ENCODE measurements around the gene NMRAL1. TPM values are rescaled to one million over a fixed set of nuclear protein-coding genes. Genes with fewer than 3 reads are reported as not detected.

Gene NMRAL1
- total RNA-seq, 5 donors from 2014 or later (not counting 1 experiment from before 2014, with no cell fraction given): 50.1 to 79.1 (median 62.1) TPM

- ChIA-PET CTCF (no interaction called here), POLR2A (no interaction called here)
- no peak overlapping the region for H3K27ac ChIP-seq (ENCODE audit: low read length)
- no peaks in the 10 kb centered on the region for H3K9me3 ChIP-seq
- peaks cover 7 to 16% of the 10 kb centered on the region in 2 experiments for H3K4me1 ChIP-seq (ENCODE audit: control insufficient read depth in 1 of 2, extremely low read depth in 1 of 2, insufficient read depth in 2 of 2, low read length in 2 of 2)
- H3K27me3 ChIP-seq (replicated peaks in 1 of 2; ENCODE audit: control insufficient read depth in 2 of 2, extremely low read depth in 1 of 2, insufficient read depth in 2 of 2, low read length in 1 of 2): no peaks in the 10 kb centered on the region
- peaks cover 8 to 12% (median 10%) of the 10 kb centered on the region in 3 donors for H3K4me1 Mint-ChIP-seq
- no peak overlapping the region for H3K4me3 Mint-ChIP-seq
- 94% methylated on average over 5 of the region's 8 CpGs for WGBS (ENCODE audit: insufficient coverage)
- no peaks in the 10 kb centered on the region for H3K9me3 Mint-ChIP-seq
- ATAC-seq (replicated peaks in 1 of 4): no peak
- H3K27me3 Mint-ChIP-seq: no peaks in the 10 kb centered on the region
- no peak overlapping the region for H3K4me3 ChIP-seq (ENCODE audit: control insufficient read depth in 1 of 2, extremely low read depth in 1 of 2, low read length in 1 of 2)
- no peaks in the 10 kb centered on the region for H3K36me3 Mint-ChIP-seq
- no peak overlapping the region for H3K27ac Mint-ChIP-seq
- no peaks in the 10 kb centered on the region for H3K36me3 ChIP-seq (ENCODE audit: control insufficient read depth in 2 of 2, extremely low read depth in 1 of 2, insufficient read depth in 1 of 2, low read length in 1 of 2)
- no peak for DNase-seq
These were observed 53.8 kb downstream of the NMRAL1 start for GRCh38 chr16:4420505-4421105.

- Mint-ChIP-seq H3K9me3 (no peaks in the 10 kb centered on the region), H3K4me1 (peaks cover 14 to 17% (median 16%) of the 10 kb centered on the region in 3 donors), H3K27ac (no peak overlapping the region), H3K36me3 (no peaks in the 10 kb centered on the region), H3K4me3 (no peak overlapping the region), H3K27me3 (no peaks in the 10 kb centered on the region)
- H3K4me3 ChIP-seq (ENCODE audit: control insufficient read depth in 1 of 2, extremely low read depth in 1 of 2, low read length in 1 of 2): no peak overlapping the region
- peaks cover 6 to 21% of the 10 kb centered on the region in 2 experiments for H3K4me1 ChIP-seq (ENCODE audit: control insufficient read depth in 1 of 2, extremely low read depth in 1 of 2, insufficient read depth in 2 of 2, low read length in 2 of 2)
- no peaks in the 10 kb centered on the region for H3K27me3 ChIP-seq (replicated peaks in 1 of 2; ENCODE audit: control insufficient read depth in 2 of 2, extremely low read depth in 1 of 2, insufficient read depth in 2 of 2, low read length in 1 of 2)
- ChIA-PET CTCF (no interaction called here), POLR2A (interaction anchor here in 1 of 2 donors (1.1 kb wide), 1 partner anchor 15 kb away, joined by 3 read pairs; no protein-coding TSS in a partner anchor)
- ATAC-seq (replicated peaks in 1 of 4) (no peak), DNase-seq (no peak)
- H3K36me3 ChIP-seq (ENCODE audit: control insufficient read depth in 2 of 2, extremely low read depth in 1 of 2, insufficient read depth in 1 of 2, low read length in 1 of 2): no peaks in the 10 kb centered on the region
- H3K9me3 ChIP-seq: no peaks in the 10 kb centered on the region
- H3K27ac ChIP-seq (ENCODE audit: low read length): no peak overlapping the region
- WGBS (ENCODE audit: insufficient coverage): 93% methylated on average over 7 of the region's 7 CpGs
These were observed 54.9 kb downstream of the NMRAL1 start for GRCh38 chr16:4419402-4419959.

DNA sequence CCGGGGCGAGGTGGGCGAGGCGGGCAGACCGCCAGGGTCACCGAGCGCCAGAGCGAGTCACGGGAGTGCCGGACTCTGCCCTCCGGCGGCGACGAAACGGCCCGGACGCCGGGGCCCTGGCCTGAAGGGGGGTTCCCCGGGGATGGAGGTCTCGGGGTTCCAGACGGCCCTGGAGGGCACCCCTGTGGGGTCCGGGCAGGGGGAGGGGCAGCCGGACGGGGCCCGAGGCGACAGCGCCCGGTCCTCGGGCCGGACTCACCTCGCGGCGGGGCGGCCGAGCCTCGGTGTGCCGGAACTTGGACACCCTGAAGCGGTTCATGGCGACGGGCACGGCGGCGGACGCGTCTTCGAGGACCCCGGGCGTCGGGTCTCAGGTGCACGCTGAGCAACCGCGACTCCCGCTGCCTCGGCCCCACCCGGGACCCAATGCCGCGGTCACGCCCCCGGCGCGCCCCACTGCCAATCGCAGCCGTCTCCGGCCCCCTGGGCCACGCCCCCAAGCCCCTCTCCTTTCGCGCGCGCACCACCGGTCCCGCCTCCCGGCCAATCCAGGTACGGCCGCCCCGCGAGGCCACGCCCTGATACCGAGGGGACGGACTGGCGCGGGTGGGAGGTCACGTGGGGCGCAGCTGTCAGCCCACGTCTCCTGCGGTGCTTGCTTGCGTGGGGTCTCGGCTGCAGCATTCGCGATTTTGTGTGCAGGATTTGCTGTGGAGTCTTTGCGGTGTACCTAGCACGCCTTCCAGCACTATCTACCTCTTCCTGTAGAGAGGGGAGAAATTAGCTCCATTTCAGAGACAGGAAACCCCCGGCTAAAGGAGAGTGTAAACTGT is 58.0 kb downstream of the NMRAL1 start, which contains the start of gene CORO7:
TSS of gene CORO7 (minus strand) at position 397 of the 833 bp plus-strand sequence. CDS start at position 319, 78 bp downstream.
- ATAC-seq (replicated peaks in 1 of 4): peak; percentile 78 to 91 (median 79)
- Mint-ChIP-seq H3K4me3 (peak within 1 kb of the TSS; percentile 91 to 93 (median 92)), H3K4me1 (peaks cover 31 to 39% (median 32%) of the 10 kb centered on the region in 3 donors), H3K27ac (peak within 1 kb of the TSS; percentile 94), H3K27me3 (no peaks in the 10 kb centered on the region), H3K36me3 (peaks cover 5% of the 10 kb centered on the region), H3K9me3 (no peaks in the 10 kb centered on the region)
- 0% methylated on average over 81 of the region's 92 CpGs for WGBS (ENCODE audit: insufficient coverage)
- POLR2A ChIA-PET: interaction anchor here (0.5 to 1.7 kb wide), 8 partner anchors 10 to 453 kb away, joined by 3 to 9 read pairs (median 4); no protein-coding TSS in a partner anchor
- peaks cover 6 to 48% of the 10 kb centered on the region in 2 experiments for H3K4me1 ChIP-seq (ENCODE audit: control insufficient read depth in 1 of 2, extremely low read depth in 1 of 2, insufficient read depth in 2 of 2, low read length in 2 of 2)
- peak within 1 kb of the TSS; percentile 95 for H3K27ac ChIP-seq (ENCODE audit: low read length)
- peak within 1 kb of the TSS; percentile 66 to 68 for H3K4me3 ChIP-seq (ENCODE audit: control insufficient read depth in 1 of 2, extremely low read depth in 1 of 2, low read length in 1 of 2)
- no peaks in the 10 kb centered on the region for H3K27me3 ChIP-seq (replicated peaks in 1 of 2; ENCODE audit: control insufficient read depth in 2 of 2, extremely low read depth in 1 of 2, insufficient read depth in 2 of 2, low read length in 1 of 2)
- no peaks in the 10 kb centered on the region for H3K9me3 ChIP-seq
- CTCF ChIA-PET: interaction anchor here in 1 of 2 donors (0.7 to 2.1 kb wide), 4 partner anchors 13 to 120 kb away, joined by 3 to 10 read pairs (median 6); no protein-coding TSS in a partner anchor
- H3K36me3 ChIP-seq (ENCODE audit: control insufficient read depth in 2 of 2, extremely low read depth in 1 of 2, insufficient read depth in 1 of 2, low read length in 1 of 2): peaks cover 4 to 20% of the 10 kb centered on the region in 2 donors
- peak; percentile 97 to 100 (median 99) for DNase-seq

GRCh38 chr16:4415538-4416199 is 58.8 kb downstream of the NMRAL1 start:
- peaks cover 6 to 54% of the 10 kb centered on the region in 2 experiments for H3K4me1 ChIP-seq (ENCODE audit: control insufficient read depth in 1 of 2, extremely low read depth in 1 of 2, insufficient read depth in 2 of 2, low read length in 2 of 2)
- peak overlapping the region; percentile 95 for H3K27ac ChIP-seq (ENCODE audit: low read length)
- H3K9me3 Mint-ChIP-seq: no peaks in the 10 kb centered on the region
- peak overlapping the region; percentile 66 to 68 for H3K4me3 ChIP-seq (ENCODE audit: control insufficient read depth in 1 of 2, extremely low read depth in 1 of 2, low read length in 1 of 2)
- peak in 3 of 4 experiments; percentile 15 to 30 (median 25) for ATAC-seq (replicated peaks in 1 of 4)
- H3K4me3 Mint-ChIP-seq: peak overlapping the region; percentile 91 to 93 (median 92)
- peak; percentile 19 to 73 (median 62) for DNase-seq
- H3K27ac Mint-ChIP-seq: peak overlapping the region; percentile 94
- H3K4me1 Mint-ChIP-seq: peaks cover 35 to 44% (median 37%) of the 10 kb centered on the region in 3 donors
- ChIA-PET CTCF (interaction anchor here in 1 of 2 donors (1.0 kb wide), 1 partner anchor 11 kb away, joined by 3 read pairs; no protein-coding TSS in a partner anchor), POLR2A (interaction anchor here (0.5 to 1.7 kb wide), 2 partner anchors 14 to 89 kb away, joined by 4 to 6 read pairs; no protein-coding TSS in a partner anchor)
- no peaks in the 10 kb centered on the region for H3K27me3 Mint-ChIP-seq
- H3K9me3 ChIP-seq: no peaks in the 10 kb centered on the region
- 1% methylated on average over 38 of the region's 44 CpGs for WGBS (ENCODE audit: insufficient coverage)
- H3K36me3 ChIP-seq (ENCODE audit: control insufficient read depth in 2 of 2, extremely low read depth in 1 of 2, insufficient read depth in 1 of 2, low read length in 1 of 2): peaks cover 4 to 28% of the 10 kb centered on the region in 2 donors
- H3K36me3 Mint-ChIP-seq: peaks cover 8% of the 10 kb centered on the region
- H3K27me3 ChIP-seq (replicated peaks in 1 of 2; ENCODE audit: control insufficient read depth in 2 of 2, extremely low read depth in 1 of 2, insufficient read depth in 2 of 2, low read length in 1 of 2): no peaks in the 10 kb centered on the region

- no peaks in the 10 kb centered on the region for H3K27me3 ChIP-seq (replicated peaks in 1 of 2; ENCODE audit: control insufficient read depth in 2 of 2, extremely low read depth in 1 of 2, insufficient read depth in 2 of 2, low read length in 1 of 2)
- ChIA-PET POLR2A (interaction anchor here (0.5 to 2.2 kb wide), 6 partner anchors 9 to 320 kb away, joined by 3 to 7 read pairs (median 4); partner anchors contain the start of gene DNAAF8 (in 1 of the 2)), CTCF (interaction anchor here (0.6 to 1.0 kb wide), 4 partner anchors 10 to 366 kb away, joined by 3 read pairs; no protein-coding TSS in a partner anchor)
- ATAC-seq (replicated peaks in 1 of 4): peak; percentile 59 to 64 (median 62)
- H3K36me3 ChIP-seq (ENCODE audit: control insufficient read depth in 2 of 2, extremely low read depth in 1 of 2, insufficient read depth in 1 of 2, low read length in 1 of 2): peaks cover 10 to 41% of the 10 kb centered on the region in 2 donors
- peaks cover 14% of the 10 kb centered on the region for H3K36me3 Mint-ChIP-seq
- peak overlapping the region in 1 of 2 donors; percentile 66 for H3K4me3 ChIP-seq (ENCODE audit: control insufficient read depth in 1 of 2, extremely low read depth in 1 of 2, low read length in 1 of 2)
- WGBS (ENCODE audit: insufficient coverage): 3% methylated on average over 6 of the region's 7 CpGs
- H3K27ac Mint-ChIP-seq: peak overlapping the region; percentile 94
- no peaks in the 10 kb centered on the region for H3K9me3 Mint-ChIP-seq
- H3K4me1 ChIP-seq (ENCODE audit: control insufficient read depth in 1 of 2, extremely low read depth in 1 of 2, insufficient read depth in 2 of 2, low read length in 2 of 2): peaks cover 6 to 65% of the 10 kb centered on the region in 2 experiments
- H3K4me3 Mint-ChIP-seq: peak overlapping the region; percentile 91 to 93 (median 92)
- H3K9me3 ChIP-seq: no peaks in the 10 kb centered on the region
- peak; percentile 43 to 93 (median 85) for DNase-seq
- peaks cover 43 to 52% (median 44%) of the 10 kb centered on the region in 3 donors for H3K4me1 Mint-ChIP-seq
- no peaks in the 10 kb centered on the region for H3K27me3 Mint-ChIP-seq
- peak overlapping the region; percentile 95 for H3K27ac ChIP-seq (ENCODE audit: low read length)
These were observed 60.1 kb downstream of the NMRAL1 start for GRCh38 chr16:4414187-4414917.

All from T-cell (primary cell).